GM06990 (cell line): ENCODE results near the gene C1orf167.

Experiments used
- DNase-seq: peaks from one replicate; pipeline ENCODE4 v3.0.0-alpha.2; 2011; ENCODE audit not compliant: insufficient read length; ENCODE audit errors: extremely low read depth
- H3K27me3 ChIP-seq: replicated peaks from 2 replicates; pipeline ENCODE4 v1.6.0; 2011; ENCODE audit warnings: low read length; ENCODE audit not compliant: control insufficient read depth, insufficient read depth
- H3K36me3 ChIP-seq: 2 replicates; pipeline ENCODE4 v1.5.1; 2011; ENCODE audit warnings: low read length; ENCODE audit not compliant: control insufficient read depth, insufficient read depth
- H3K4me3 ChIP-seq: replicated peaks from 2 replicates; pipeline ENCODE4 v1.5.1; 2011; ENCODE audit warnings: low read depth, mild to moderate bottlenecking, control low read depth, low read length
- CTCF ChIP-seq: IDR thresholded peaks from 2 replicates; pipeline ENCODE4 v1.5.1; 2011; ENCODE audit warnings: low read length, control low read depth, mild to moderate bottlenecking, inconsistent platforms; ENCODE audit not compliant: insufficient read depth, poor library complexity, severe bottlenecking

The C1orf167 gene

GRCh38 chr1:11730429-11730891 lies 31.5 kb upstream of the C1orf167 start:
- TF ChIP-seq CTCF = no peak
- DNase-seq = no peak
- Histone ChIP-seq H3K36me3 (no peaks in the 10 kb centered on the region), H3K27me3 (no peaks in the 10 kb centered on the region), H3K4me3 (no peak overlapping the region)

- Histone ChIP-seq H3K27me3 (no peaks in the 10 kb centered on the region), H3K4me3 (no peak overlapping the region), H3K36me3 (no peaks in the 10 kb centered on the region)
- DNase-seq = no peak
- TF ChIP-seq CTCF = no peak
These were observed 30.2 kb upstream of the C1orf167 start for GRCh38 chr1:11731691-11732283.

- Histone ChIP-seq H3K36me3 (no peaks in the 10 kb centered on the region), H3K4me3 (no peak overlapping the region), H3K27me3 (no peaks in the 10 kb centered on the region)
- TF ChIP-seq CTCF = no peak
- no peak for DNase-seq
These were observed 28.7 kb upstream of the C1orf167 start for GRCh38 chr1:11733306-11733705.

GRCh38 chr1:11735531-11735853 lies 26.5 kb upstream of the C1orf167 start:
- no peak for DNase-seq
- Histone ChIP-seq H3K36me3 (no peaks in the 10 kb centered on the region), H3K27me3 (no peaks in the 10 kb centered on the region), H3K4me3 (peak overlapping the region; percentile 95)
- no peak for TF ChIP-seq CTCF

- Histone ChIP-seq H3K27me3 (no peaks in the 10 kb centered on the region), H3K36me3 (no peaks in the 10 kb centered on the region), H3K4me3 (peak within 1 kb of the TSS; percentile 95)
- DNase-seq = peak; percentile 89
- peak; percentile 12 for TF ChIP-seq CTCF
These were observed 25.9 kb upstream of the C1orf167 start, which contains the start of gene AGTRAP for GRCh38 chr1:11735854-11736745. AGTRAP (plus strand) TSS chr1:11736136; CDS start chr1:11736209, 73 bp downstream.
